Measurements from ENCODE around the gene PMIS2.
"Not testable (repeated sequence)": the region's sequence is repeated elsewhere in the genome, so short reads cannot be mapped to it uniquely, and the experiment has no call there.

The PMIS2 gene

DNA sequence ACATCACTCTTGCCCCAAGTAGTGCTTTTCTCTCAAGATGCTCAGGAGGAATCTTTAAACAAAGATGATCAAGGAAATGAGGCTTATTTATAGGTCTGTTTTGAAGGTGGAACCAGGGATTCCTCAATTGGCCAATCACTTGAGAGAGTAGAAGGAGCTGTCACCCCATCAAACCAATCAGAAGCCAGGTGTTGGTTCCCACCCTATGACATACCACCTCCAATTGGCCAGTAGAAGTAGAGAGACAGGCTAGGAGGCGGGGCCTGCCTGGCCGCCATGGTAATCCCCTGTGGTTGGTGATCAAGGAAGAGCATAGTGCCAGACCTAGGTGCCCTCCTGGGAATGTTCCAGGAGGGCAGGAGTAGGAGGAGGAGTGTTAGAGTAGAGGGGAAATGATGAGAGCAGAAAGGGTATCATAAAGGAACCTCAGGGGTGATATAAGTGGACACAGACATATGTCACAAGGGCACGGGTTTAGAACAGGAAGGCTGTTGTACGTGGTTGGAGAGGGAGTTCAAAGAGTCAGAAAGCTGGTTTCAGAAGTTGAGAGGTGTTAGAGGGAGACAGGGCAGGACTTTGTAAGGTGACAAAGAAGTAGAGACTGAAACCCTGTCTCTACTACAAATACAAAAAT, 10.5 kb downstream of the PMIS2 start:
- Mint-ChIP-seq H3K4me3 (no peak overlapping the region), H3K4me1 (ENCODE audit: low read depth) (no peaks in the 10 kb centered on the region), H3K27me3 (peaks cover 8% of the 10 kb centered on the region), H3K27ac (no peak overlapping the region), H3K36me3 (ENCODE audit: low read depth) (no peaks in the 10 kb centered on the region), H3K9me3 (no peaks in the 10 kb centered on the region)

DNA sequence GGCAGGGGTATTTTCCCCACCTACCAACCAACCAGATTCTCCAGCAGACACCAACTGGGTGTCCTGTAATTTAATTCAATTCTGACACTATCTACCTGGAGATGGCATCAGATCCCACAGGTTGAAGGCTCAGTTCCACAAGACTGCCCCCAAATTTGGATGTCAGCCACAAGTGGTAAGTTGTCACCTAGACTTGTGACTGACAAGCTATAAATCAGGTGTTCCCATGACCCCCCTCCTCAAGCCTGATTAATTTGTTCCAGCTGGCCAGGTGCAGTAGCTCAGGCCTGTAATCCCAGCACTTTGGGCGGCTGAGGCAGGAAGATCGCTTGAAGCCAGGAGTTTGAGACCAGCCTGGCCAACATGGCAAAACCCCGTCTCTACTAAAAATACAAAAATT, 16.0 kb downstream of the PMIS2 start:
- no peaks in the 10 kb centered on the region for H3K36me3 Mint-ChIP-seq (ENCODE audit: low read depth)
- no peaks in the 10 kb centered on the region for H3K9me3 Mint-ChIP-seq
- H3K4me1 Mint-ChIP-seq (ENCODE audit: low read depth): no peaks in the 10 kb centered on the region
- no peak overlapping the region for H3K27ac Mint-ChIP-seq
- H3K4me3 Mint-ChIP-seq: no peak overlapping the region
- H3K27me3 Mint-ChIP-seq: peaks cover 3% of the 10 kb centered on the region

DNA sequence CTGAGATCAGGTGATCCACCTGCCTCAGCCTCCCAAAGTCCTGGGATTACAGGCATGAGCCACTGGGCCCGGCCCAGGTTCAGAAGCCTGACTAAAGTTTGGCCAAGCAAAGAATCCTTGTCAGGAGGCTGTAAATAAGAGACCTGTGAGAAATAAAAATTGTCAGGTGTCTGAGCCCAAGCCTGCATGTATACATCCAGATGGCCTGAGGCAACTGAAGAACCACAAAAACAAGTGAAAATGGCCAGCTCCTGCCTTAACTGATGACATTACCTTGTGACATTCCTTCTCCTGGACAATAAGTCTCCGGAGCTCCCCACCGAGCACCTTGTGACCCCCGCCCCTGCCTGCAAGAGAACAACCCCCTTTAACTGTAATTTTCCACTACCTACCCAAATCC, 18.5 kb downstream of the PMIS2 start:
- not testable (repeated sequence) for H3K4me1 Mint-ChIP-seq (ENCODE audit: low read depth); H3K36me3 Mint-ChIP-seq (ENCODE audit: low read depth); H3K9me3 Mint-ChIP-seq; H3K27ac Mint-ChIP-seq; H3K4me3 Mint-ChIP-seq; H3K27me3 Mint-ChIP-seq

DNA sequence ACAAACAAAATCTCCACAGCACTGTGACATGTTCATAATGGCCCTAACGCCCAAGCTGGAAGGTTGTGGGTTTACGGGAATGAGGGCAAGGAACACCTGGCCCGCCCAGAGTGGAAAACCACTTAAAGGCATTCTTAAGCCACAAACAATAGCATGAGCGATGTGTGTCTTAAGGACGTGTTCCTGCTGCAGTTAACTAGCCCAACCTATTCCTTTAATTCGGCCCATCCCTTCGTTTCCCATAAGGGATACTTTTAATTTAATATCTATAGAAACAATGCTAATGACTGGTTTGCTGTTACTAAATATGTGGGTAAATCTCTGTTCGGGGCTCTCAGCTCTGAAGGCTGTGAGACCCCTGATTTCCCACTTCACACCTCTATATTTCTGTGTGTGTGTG, 21.2 kb downstream of the PMIS2 start:
- H3K4me3 Mint-ChIP-seq; H3K27ac Mint-ChIP-seq; H3K36me3 Mint-ChIP-seq (ENCODE audit: low read depth); H3K27me3 Mint-ChIP-seq; H3K9me3 Mint-ChIP-seq: not testable (repeated sequence)
- peaks cover 17% of the 10 kb centered on the region for H3K4me1 Mint-ChIP-seq (ENCODE audit: low read depth)

DNA sequence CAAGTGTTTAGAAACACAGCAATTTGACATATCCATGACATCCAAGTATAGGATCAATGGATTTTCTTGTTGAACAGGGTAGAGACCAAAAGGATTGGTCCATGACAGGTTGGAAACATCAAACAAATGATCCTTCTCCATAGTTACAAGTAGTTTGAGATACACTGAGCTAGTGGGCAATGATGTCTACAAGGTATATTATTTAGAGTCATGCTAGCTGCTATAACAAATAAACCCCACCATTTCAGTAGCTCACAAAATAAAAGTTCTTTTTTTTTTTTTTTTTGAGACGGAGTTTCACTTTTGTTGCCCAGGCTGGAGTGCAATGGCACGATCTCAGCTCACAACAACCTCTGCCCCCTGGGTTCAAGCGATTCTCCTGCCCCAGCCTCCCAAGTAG, 21.7 kb downstream of the PMIS2 start:
- Mint-ChIP-seq H3K36me3 (ENCODE audit: low read depth) (peaks cover 8% of the 10 kb centered on the region), H3K9me3 (peaks cover 9% of the 10 kb centered on the region), H3K4me1 (ENCODE audit: low read depth) (peaks cover 18% of the 10 kb centered on the region), H3K27me3 (no peaks in the 10 kb centered on the region), H3K4me3 (no peak overlapping the region), H3K27ac (no peak overlapping the region)

DNA sequence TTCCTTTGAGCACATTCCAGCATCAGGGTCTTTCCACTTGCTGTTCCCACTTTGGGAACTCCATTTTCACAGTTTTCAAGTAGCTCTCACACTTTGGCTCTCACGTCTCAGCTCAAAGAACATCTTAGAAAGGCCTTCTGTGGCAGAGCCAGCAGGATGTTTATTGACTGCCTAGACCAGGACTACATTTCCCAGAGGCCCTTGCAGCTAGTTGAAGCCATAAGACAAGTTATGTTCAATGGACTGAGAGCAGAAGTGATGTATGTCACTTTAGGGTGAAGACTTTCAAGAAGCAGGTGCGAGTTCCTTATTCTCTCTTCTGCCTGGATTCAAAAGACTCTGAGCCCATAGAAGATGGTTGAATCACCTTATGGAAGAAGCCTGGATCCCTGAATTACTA, 22.3 kb downstream of the PMIS2 start:
- Mint-ChIP-seq H3K9me3 (peaks cover 9% of the 10 kb centered on the region), H3K27ac (no peak overlapping the region), H3K36me3 (ENCODE audit: low read depth) (peaks cover 8% of the 10 kb centered on the region), H3K4me1 (ENCODE audit: low read depth) (peaks cover 20% of the 10 kb centered on the region), H3K27me3 (no peaks in the 10 kb centered on the region), H3K4me3 (no peak overlapping the region)

DNA sequence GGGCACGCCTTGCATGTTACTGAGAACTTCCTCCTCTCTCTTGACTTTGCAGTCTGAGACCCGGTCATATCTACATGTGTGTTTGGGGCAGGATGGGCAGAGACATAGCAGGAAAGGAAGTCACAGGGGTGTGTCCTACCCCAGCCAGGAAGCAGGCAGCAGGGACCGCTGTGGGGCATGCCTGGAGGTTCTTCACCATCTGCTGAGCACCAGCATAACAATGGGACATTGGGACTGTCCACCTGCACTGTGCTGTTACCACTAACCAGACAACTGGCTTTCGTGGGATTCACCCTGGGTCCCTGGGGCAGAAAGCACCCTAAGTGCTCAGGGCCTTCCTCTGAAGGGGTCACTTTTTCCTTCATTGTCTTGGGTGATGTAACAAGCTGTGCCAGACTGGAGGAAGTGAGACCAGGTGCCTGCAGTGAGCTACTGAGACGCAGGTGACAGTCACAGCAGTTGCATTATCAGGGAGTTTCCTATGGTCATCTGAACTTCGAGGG, 23.9 kb downstream of the PMIS2 start:
- H3K27ac Mint-ChIP-seq: peak overlapping the region; percentile 40
- peaks cover 8% of the 10 kb centered on the region for H3K36me3 Mint-ChIP-seq (ENCODE audit: low read depth)
- H3K27me3 Mint-ChIP-seq: no peaks in the 10 kb centered on the region
- no peak overlapping the region for H3K4me3 Mint-ChIP-seq
- H3K4me1 Mint-ChIP-seq (ENCODE audit: low read depth): peaks cover 26% of the 10 kb centered on the region
- H3K9me3 Mint-ChIP-seq: peaks cover 9% of the 10 kb centered on the region

DNA sequence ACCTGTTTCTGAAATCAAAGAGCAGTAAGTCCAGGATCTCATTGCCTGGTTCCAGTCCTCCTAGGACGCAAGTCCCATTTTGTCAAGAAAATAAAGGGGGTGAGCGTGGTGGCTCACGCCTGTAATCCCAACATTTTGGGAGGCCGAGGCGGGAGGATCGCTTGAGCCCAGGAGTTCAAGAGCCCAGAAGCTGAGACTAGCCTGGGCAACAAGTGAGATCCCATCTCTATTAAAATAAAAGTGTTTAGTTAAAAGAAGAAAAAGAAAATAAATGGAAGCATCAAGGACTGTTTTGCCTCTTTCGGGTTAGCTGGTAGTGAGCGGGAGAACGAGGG, 26.2 kb downstream of the PMIS2 start:
- Mint-ChIP-seq H3K27me3 (no peaks in the 10 kb centered on the region), H3K4me1 (ENCODE audit: low read depth) (peaks cover 26% of the 10 kb centered on the region), H3K27ac (peak overlapping the region; percentile 85), H3K36me3 (ENCODE audit: low read depth) (peaks cover 13% of the 10 kb centered on the region), H3K9me3 (peaks cover 9% of the 10 kb centered on the region), H3K4me3 (peak overlapping the region; percentile 86)

DNA sequence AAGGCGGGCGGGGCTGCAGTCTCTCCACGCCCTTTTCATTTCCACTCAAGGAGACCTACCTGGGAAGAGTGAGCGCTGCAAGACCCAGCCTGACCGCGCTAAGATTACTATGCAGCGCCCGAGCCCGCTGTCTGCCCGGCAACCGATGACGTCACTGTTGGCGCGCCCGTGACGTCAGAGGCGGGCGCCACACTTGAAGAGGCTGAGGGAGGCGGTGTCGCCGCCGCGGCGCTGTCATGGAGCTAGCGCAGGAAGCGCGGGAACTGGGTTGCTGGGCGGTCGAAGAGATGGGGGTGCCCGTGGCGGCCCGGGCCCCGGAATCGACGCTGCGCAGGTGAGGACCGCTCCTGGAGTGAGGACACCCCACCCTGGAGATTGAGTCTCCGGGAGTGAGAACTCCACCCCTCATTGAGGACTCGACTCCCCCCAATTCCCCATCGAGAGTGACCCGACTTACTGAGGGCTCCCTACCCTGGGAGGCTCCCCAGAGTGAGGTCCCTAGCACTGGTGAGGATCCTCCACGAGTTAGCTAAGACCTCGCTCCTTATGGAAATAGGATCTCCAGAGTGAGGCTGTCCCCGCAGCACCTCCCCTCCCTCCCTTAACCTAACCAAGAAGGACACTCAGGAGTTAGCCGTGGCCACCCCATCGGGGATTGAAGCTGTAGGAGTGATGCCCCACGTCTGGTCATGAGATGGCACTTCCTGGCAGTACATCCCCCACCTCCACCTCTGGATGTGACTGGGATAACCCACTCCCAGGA, 26.8 kb downstream of the PMIS2 start, which contains the start of gene HAUS5:
Gene HAUS5 (plus strand): TSS at position 177 of the 763 bp plus-strand sequence. CDS start 60 bp downstream, at position 237.
- Mint-ChIP-seq H3K36me3 (ENCODE audit: low read depth) (peaks cover 10% of the 10 kb centered on the region), H3K4me3 (peak within 1 kb of the TSS; percentile 86), H3K9me3 (peaks cover 6% of the 10 kb centered on the region), H3K4me1 (ENCODE audit: low read depth) (peaks cover 26% of the 10 kb centered on the region), H3K27ac (peak within 1 kb of the TSS; percentile 85), H3K27me3 (no peaks in the 10 kb centered on the region)

DNA sequence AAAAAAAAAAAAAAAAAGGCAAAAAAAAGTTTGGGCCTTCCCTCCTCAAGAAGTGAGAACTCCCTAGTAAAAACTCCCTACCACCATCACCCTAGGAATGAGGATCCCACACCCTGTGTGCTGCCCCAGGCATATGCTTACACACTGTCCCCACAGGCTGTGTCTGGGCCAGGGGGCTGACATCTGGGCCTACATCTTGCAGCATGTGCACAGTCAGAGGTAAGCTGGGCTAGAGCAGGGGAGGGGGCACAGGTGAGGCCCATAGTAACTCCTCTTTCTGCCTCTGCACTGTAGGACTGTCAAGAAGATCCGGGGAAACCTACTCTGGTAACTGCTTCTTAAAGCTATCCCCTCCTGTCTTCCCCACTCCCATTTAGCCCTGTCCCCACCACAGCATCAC, 27.6 kb downstream of the PMIS2 start:
- H3K27me3 Mint-ChIP-seq: no peaks in the 10 kb centered on the region
- H3K27ac Mint-ChIP-seq: peak overlapping the region; percentile 85
- peak overlapping the region; percentile 86 for H3K4me3 Mint-ChIP-seq
- peaks cover 5% of the 10 kb centered on the region for H3K36me3 Mint-ChIP-seq (ENCODE audit: low read depth)
- H3K9me3 Mint-ChIP-seq: peaks cover under 1% of the 10 kb centered on the region
- peaks cover 26% of the 10 kb centered on the region for H3K4me1 Mint-ChIP-seq (ENCODE audit: low read depth)

DNA sequence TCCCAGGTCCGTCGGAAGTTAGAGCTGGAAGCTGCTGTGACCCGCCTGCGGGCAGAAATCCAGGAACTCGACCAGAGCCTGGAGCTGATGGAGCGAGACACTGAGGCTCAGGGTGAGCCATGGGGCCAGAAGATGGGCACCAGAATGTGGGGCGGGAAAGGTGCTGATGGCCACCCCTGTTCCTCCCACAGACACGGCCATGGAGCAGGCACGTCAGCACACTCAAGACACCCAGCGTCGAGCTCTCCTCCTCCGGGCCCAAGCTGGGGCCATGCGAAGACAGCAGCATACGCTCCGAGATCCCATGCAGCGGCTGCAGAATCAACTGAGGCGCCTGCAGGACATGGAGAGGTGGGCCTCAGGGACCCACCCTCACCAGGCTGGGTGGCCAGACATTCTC, 29.1 kb downstream of the PMIS2 start:
- Mint-ChIP-seq H3K9me3 (no peaks in the 10 kb centered on the region), H3K27ac (no peak overlapping the region), H3K4me1 (ENCODE audit: low read depth) (peaks cover 17% of the 10 kb centered on the region), H3K4me3 (no peak overlapping the region), H3K36me3 (ENCODE audit: low read depth) (peaks cover 5% of the 10 kb centered on the region), H3K27me3 (no peaks in the 10 kb centered on the region)

DNA sequence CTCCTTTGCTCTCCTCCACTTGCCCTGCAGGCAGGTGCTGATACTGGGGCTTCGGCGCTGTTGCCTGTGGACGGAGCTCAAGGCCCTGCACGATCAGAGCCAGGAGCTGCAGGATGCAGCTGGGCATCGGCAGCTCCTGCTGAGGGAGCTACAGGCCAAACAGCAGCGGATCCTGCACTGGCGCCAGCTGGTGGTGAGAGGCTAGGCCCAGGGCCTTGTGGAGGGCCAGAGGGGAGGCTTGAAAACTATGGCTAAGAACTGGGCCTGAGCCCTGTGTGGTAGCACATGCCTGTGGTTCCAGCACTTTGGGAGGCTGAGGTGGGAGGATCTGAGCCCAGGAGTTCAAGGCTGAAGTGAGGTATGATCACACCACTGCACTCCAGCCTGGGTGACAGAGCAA, 32.9 kb downstream of the PMIS2 start:
- H3K4me1 Mint-ChIP-seq (ENCODE audit: low read depth): peaks cover under 1% of the 10 kb centered on the region
- H3K9me3 Mint-ChIP-seq: no peaks in the 10 kb centered on the region
- no peak overlapping the region for H3K4me3 Mint-ChIP-seq
- no peaks in the 10 kb centered on the region for H3K27me3 Mint-ChIP-seq
- H3K27ac Mint-ChIP-seq: no peak overlapping the region
- H3K36me3 Mint-ChIP-seq (ENCODE audit: low read depth): peaks cover 18% of the 10 kb centered on the region

DNA sequence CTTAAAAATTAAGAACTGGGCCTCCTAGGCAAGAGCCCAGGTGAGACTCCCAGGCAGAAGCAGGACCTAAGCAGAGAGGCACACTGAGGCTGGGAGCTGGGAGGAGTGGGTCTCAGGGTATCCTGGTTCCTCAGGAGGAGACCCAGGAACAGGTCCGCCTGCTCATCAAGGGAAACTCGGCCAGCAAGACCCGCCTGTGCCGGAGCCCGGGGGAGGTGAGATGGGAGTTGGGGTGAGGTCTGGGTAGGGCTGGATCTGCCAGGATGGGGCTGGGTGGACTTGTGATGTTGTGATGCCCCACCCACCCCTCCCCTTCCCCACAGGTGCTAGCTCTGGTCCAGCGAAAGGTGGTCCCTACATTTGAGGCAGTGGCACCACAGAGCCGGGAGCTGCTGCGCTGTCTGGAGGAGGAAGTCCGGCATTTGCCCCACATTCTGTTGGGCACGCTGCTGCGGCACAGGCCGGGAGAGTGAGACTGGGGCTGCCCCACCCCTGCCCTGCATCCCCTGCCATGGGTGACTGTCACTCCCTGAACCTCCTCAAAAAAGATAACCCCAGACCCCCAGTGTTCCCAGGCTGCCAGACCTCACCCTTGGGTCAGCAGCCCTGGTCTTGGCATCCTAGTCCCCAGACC, 33.4 kb downstream of the PMIS2 start:
- H3K4me3 Mint-ChIP-seq: no peak overlapping the region
- H3K36me3 Mint-ChIP-seq (ENCODE audit: low read depth): peaks cover 18% of the 10 kb centered on the region
- no peaks in the 10 kb centered on the region for H3K9me3 Mint-ChIP-seq
- no peak overlapping the region for H3K27ac Mint-ChIP-seq
- H3K27me3 Mint-ChIP-seq: no peaks in the 10 kb centered on the region
- no peaks in the 10 kb centered on the region for H3K4me1 Mint-ChIP-seq (ENCODE audit: low read depth)

DNA sequence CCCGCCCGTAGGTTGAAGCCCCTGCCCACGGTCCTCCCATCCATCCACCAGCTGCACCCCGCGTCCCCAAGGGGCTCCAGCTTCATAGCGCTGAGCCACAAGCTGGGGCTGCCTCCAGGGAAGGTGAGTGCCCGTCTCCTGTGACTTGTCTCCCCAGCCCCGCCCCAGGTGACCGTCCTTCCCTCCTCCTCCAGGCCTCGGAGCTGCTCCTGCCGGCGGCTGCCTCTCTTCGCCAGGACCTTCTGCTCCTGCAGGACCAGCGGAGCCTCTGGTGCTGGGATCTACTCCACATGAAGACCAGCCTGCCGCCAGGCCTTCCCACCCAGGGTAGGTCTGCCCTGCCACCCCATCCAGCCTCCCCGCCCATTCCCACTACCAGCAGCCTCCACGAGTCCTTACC, 34.0 kb downstream of the PMIS2 start:
- Mint-ChIP-seq H3K4me3 (no peak overlapping the region), H3K27ac (no peak overlapping the region), H3K36me3 (ENCODE audit: low read depth) (peaks cover 18% of the 10 kb centered on the region), H3K4me1 (ENCODE audit: low read depth) (no peaks in the 10 kb centered on the region), H3K27me3 (no peaks in the 10 kb centered on the region), H3K9me3 (no peaks in the 10 kb centered on the region)

DNA sequence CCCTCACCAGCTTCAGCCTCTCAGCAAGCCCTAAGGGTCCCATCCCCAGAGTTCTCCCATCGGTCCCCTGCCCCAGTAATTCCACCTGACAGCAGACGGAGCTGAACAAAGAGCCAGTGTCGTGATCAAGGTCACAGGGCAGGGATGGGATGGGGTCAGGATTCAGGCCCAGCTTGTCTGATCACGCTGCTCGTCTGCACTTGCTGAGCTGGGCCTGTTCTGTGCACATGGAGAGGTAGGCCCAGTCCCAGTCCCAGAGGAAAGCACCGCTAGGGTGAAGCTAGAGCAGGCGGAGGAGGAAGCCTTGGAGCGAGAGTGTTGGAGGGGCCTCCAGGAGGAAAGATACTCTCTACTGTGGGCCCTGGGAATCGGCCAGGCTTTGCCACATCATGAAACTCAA, 35.7 kb downstream of the PMIS2 start:
- Mint-ChIP-seq H3K4me3 (no peak overlapping the region), H3K27ac (no peak overlapping the region), H3K4me1 (ENCODE audit: low read depth) (no peaks in the 10 kb centered on the region), H3K9me3 (no peaks in the 10 kb centered on the region), H3K36me3 (ENCODE audit: low read depth) (peaks cover 13% of the 10 kb centered on the region), H3K27me3 (no peaks in the 10 kb centered on the region)
